Brain microvascular endothelial cell (primary cell): ENCODE results near the gene MAEA.

Experiments used
- DNase-seq: peaks from one replicate; pipeline ENCODE4 v3.0.0-alpha.2; 2020
- H3K27ac ChIP-seq: fragments of 250-450 bp; sonication (Bioruptor Pico); 2 replicates; pipeline ENCODE4 v1.5.1; 2020; ENCODE audit warnings: mild to moderate bottlenecking, moderate library complexity
- H3K27me3 ChIP-seq: fragments of 250-450 bp; sonication (Bioruptor Pico); replicated peaks from 2 replicates; pipeline ENCODE4 v1.5.1; 2020; ENCODE audit warnings: mild to moderate bottlenecking
- H3K36me3 ChIP-seq: fragments of 250-450 bp; sonication (Bioruptor Pico); replicated peaks from 2 replicates; pipeline ENCODE4 v1.5.1; 2020; ENCODE audit warnings: mild to moderate bottlenecking
- H3K4me3 ChIP-seq: 2 replicates; pipeline ENCODE4 v1.5.1; 2011; ENCODE audit warnings: low read depth, mild to moderate bottlenecking, control low read depth, low read length, moderate library complexity
- CTCF ChIP-seq: IDR thresholded peaks from 2 replicates; pipeline ENCODE4 v1.5.1; 2011; ENCODE audit warnings: low read depth, mild to moderate bottlenecking, moderate library complexity, low read length, control low read depth, inconsistent platforms; ENCODE audit errors: missing control alignments
- in situ Hi-C: cut with HindIII; loops from 2 replicates; pipeline ENCODE4 v1.10.0; 2017; ENCODE audit warnings: low sequenced_read_pairs, low pct_ligation_motif_present

The MAEA gene

GRCh38 chr4:1307951-1308735 lies 18.5 kb downstream of the MAEA start:
- in situ Hi-C loops = no loop called here
- H3K27ac ChIP-seq = no peak overlapping the region
- no peak overlapping the region for H3K4me3 ChIP-seq
- DNase-seq = no peak
- H3K36me3 ChIP-seq = peaks cover 5% of the 10 kb centered on the region
- H3K27me3 ChIP-seq = no peaks in the 10 kb centered on the region
- no peak for TF ChIP-seq CTCF

- peak overlapping the region; percentile 41 for H3K27ac ChIP-seq
- in situ Hi-C loops = no loop called here
- no peak for TF ChIP-seq CTCF
- no peaks in the 10 kb centered on the region for H3K27me3 ChIP-seq
- H3K36me3 ChIP-seq = peaks cover 13% of the 10 kb centered on the region
- peak overlapping the region; percentile 57 for H3K4me3 ChIP-seq
- DNase-seq = peak; percentile 89
These were observed 19.7 kb downstream of the MAEA start for GRCh38 chr4:1309261-1310010.

GRCh38 chr4:1310031-1310795 lies 20.5 kb downstream of the MAEA start:
- peaks cover 16% of the 10 kb centered on the region for H3K36me3 ChIP-seq
- no peak for TF ChIP-seq CTCF
- in situ Hi-C loops = no loop called here
- peak overlapping the region; percentile 41 for H3K27ac ChIP-seq
- peak overlapping the region; percentile 57 for H3K4me3 ChIP-seq
- DNase-seq = no peak
- H3K27me3 ChIP-seq = no peaks in the 10 kb centered on the region

- no peak overlapping the region for H3K4me3 ChIP-seq
- in situ Hi-C loops = no loop called here
- no peaks in the 10 kb centered on the region for H3K27me3 ChIP-seq
- no peak overlapping the region for H3K27ac ChIP-seq
- no peak for DNase-seq
- TF ChIP-seq CTCF = no peak
- peaks cover 21% of the 10 kb centered on the region for H3K36me3 ChIP-seq
These were observed 21.3 kb downstream of the MAEA start for GRCh38 chr4:1310796-1311631.

GRCh38 chr4:1312821-1313640 lies 23.3 kb downstream of the MAEA start:
- H3K4me3 ChIP-seq = no peak overlapping the region
- H3K36me3 ChIP-seq = peaks cover 33% of the 10 kb centered on the region
- TF ChIP-seq CTCF = no peak
- in situ Hi-C loops = no loop called here
- no peaks in the 10 kb centered on the region for H3K27me3 ChIP-seq
- H3K27ac ChIP-seq = no peak overlapping the region
- DNase-seq = no peak
